Measurements from ENCODE around the gene PRR29.

Gene PRR29

GRCh38 chr17:63963123-63963522 is 35.0 kb upstream of the PRR29 start:
- Histone ChIP-seq H3K27ac (ENCODE audit: low read length) (no peak overlapping the region), H3K9me2 (replicated peaks; ENCODE audit: insufficient read depth, low read length) (no peaks in the 10 kb centered on the region), H3K9ac (ENCODE audit: low read length) (no peak overlapping the region), H3K36me3 (replicated peaks; ENCODE audit: insufficient read depth, low read length) (no peaks in the 10 kb centered on the region), H2AFZ (ENCODE audit: low read length) (no peak overlapping the region), H3K27me3 (replicated peaks; ENCODE audit: insufficient read depth, low read length) (no peaks in the 10 kb centered on the region), H3K9me3 (replicated peaks; ENCODE audit: insufficient read depth, low read length) (no peaks in the 10 kb centered on the region), H3F3A (ENCODE audit: insufficient read depth, low read length) (peaks cover 6% of the 10 kb centered on the region; the same call in 1 of the 2 replicates), H3K4me1 (ENCODE audit: low read length) (0 out of 2 replicates have a peak, but pooled peaks cover 5% of the 10 kb centered on the region), H3K4me3 (ENCODE audit: low read length) (no peak overlapping the region), H3K4me2 (ENCODE audit: low read depth, low read length) (no peak overlapping the region), H4K20me1 (ENCODE audit: insufficient read depth, low read length) (no peaks in the 10 kb centered on the region), H3K79me2 (ENCODE audit: low read length) (no peaks in the 10 kb centered on the region)
- no peak for DNase-seq
- TF ChIP-seq EZH2phosphoT487 (IDR thresholded peaks at IDR 0.05; ENCODE audit: low read length) = no peak
- TF ChIP-seq CTCF (IDR thresholded peaks at IDR 0.05; ENCODE audit: low read length) = no peak
- no peak for TF ChIP-seq EZH2 (optimal IDR thresholded peaks at IDR 0.05; ENCODE audit: low read depth, low read length)

GRCh38 chr17:63966646-63967264 is 31.4 kb upstream of the PRR29 start:
- no peaks in the 10 kb centered on the region for H3K36me3 ChIP-seq (replicated peaks; ENCODE audit: insufficient read depth, low read length)
- no peaks in the 10 kb centered on the region for H3K9me3 ChIP-seq (replicated peaks; ENCODE audit: insufficient read depth, low read length)
- no peak overlapping the region for H3K4me3 ChIP-seq (ENCODE audit: low read length)
- H3K9me2 ChIP-seq (replicated peaks; ENCODE audit: insufficient read depth, low read length) = no peaks in the 10 kb centered on the region
- no peak overlapping the region for H3K9ac ChIP-seq (ENCODE audit: low read length)
- no peak for DNase-seq
- TF ChIP-seq CTCF (IDR thresholded peaks at IDR 0.05; ENCODE audit: low read length) (no peak), EZH2 (optimal IDR thresholded peaks at IDR 0.05; ENCODE audit: low read depth, low read length) (no peak), EZH2phosphoT487 (IDR thresholded peaks at IDR 0.05; ENCODE audit: low read length) (no peak)
- H3K79me2 ChIP-seq (ENCODE audit: low read length) = no peaks in the 10 kb centered on the region
- peaks cover 6% of the 10 kb centered on the region; the same call in 1 of the 2 replicates for H3F3A ChIP-seq (ENCODE audit: insufficient read depth, low read length)
- no peaks in the 10 kb centered on the region for H4K20me1 ChIP-seq (ENCODE audit: insufficient read depth, low read length)
- H2AFZ ChIP-seq (ENCODE audit: low read length) = no peak overlapping the region
- H3K4me2 ChIP-seq (ENCODE audit: low read depth, low read length) = no peak overlapping the region
- no peak overlapping the region for H3K27ac ChIP-seq (ENCODE audit: low read length)
- no peaks in the 10 kb centered on the region for H3K4me1 ChIP-seq (ENCODE audit: low read length)
- H3K27me3 ChIP-seq (replicated peaks; ENCODE audit: insufficient read depth, low read length) = no peaks in the 10 kb centered on the region; the same call in 1 of the 2 replicates

- Histone ChIP-seq H4K20me1 (ENCODE audit: insufficient read depth, low read length) (no peaks in the 10 kb centered on the region), H2AFZ (ENCODE audit: low read length) (no peak overlapping the region), H3K79me2 (ENCODE audit: low read length) (no peaks in the 10 kb centered on the region), H3K36me3 (replicated peaks; ENCODE audit: insufficient read depth, low read length) (no peaks in the 10 kb centered on the region), H3K4me2 (ENCODE audit: low read depth, low read length) (no peak overlapping the region), H3K27ac (ENCODE audit: low read length) (no peak overlapping the region), H3K4me3 (ENCODE audit: low read length) (no peak overlapping the region), H3K4me1 (ENCODE audit: low read length) (no peaks in the 10 kb centered on the region), H3K27me3 (replicated peaks; ENCODE audit: insufficient read depth, low read length) (no peaks in the 10 kb centered on the region; the same call in 1 of the 2 replicates), H3K9ac (ENCODE audit: low read length) (no peak overlapping the region), H3K9me2 (replicated peaks; ENCODE audit: insufficient read depth, low read length) (no peaks in the 10 kb centered on the region), H3K9me3 (replicated peaks; ENCODE audit: insufficient read depth, low read length) (no peaks in the 10 kb centered on the region), H3F3A (ENCODE audit: insufficient read depth, low read length) (no peaks in the 10 kb centered on the region)
- no peak for DNase-seq
- TF ChIP-seq CTCF (IDR thresholded peaks at IDR 0.05; ENCODE audit: low read length) (no peak), EZH2phosphoT487 (IDR thresholded peaks at IDR 0.05; ENCODE audit: low read length) (no peak), EZH2 (optimal IDR thresholded peaks at IDR 0.05; ENCODE audit: low read depth, low read length) (no peak)
These were observed 30.2 kb upstream of the PRR29 start for GRCh38 chr17:63967953-63968352.

Measured in MM.1S (cell line).